GM08714 (cell line): ENCODE data around the gene AKT3.
"Not testable (repeated sequence)": the region's sequence is repeated elsewhere in the genome, so short reads cannot be mapped to it uniquely, and the experiment has no call there.

Source experiments
- H3K4me3 ChIP-seq: fragments of 200-500 bp; sonication (Bioruptor generic); 2 replicates; pipeline ENCODE4 v1.5.1; 2014; ENCODE audit warnings: mild to moderate bottlenecking, low read length, inconsistent platforms
- ZNF274 ChIP-seq: IDR thresholded peaks from 2 replicates; pipeline ENCODE4 v1.6.1; 2012; ENCODE audit warnings: mild to moderate bottlenecking, low read depth, low read length

AKT3 gene

GRCh38 chr1:243850202-243850451 is at the start of gene AKT3:
Gene AKT3 (minus strand): TSS chr1:243850243. CDS start chr1:243843170, 7,073 bp downstream.
- no peak for TF ChIP-seq ZNF274
- peak within 1 kb of the TSS; percentile 83 for H3K4me3 ChIP-seq

- H3K4me3 ChIP-seq: no peak overlapping the region
- TF ChIP-seq ZNF274: no peak
These were observed 48.2 kb upstream of the AKT3 start for GRCh38 chr1:243898278-243898677.

- no peak overlapping the region for H3K4me3 ChIP-seq
- no peak for TF ChIP-seq ZNF274
These were observed 46.3 kb upstream of the AKT3 start for GRCh38 chr1:243896313-243896712.

GRCh38 chr1:243892456-243892855 is 42.4 kb upstream of the AKT3 start:
- no peak overlapping the region for H3K4me3 ChIP-seq
- TF ChIP-seq ZNF274: no peak

DNA sequence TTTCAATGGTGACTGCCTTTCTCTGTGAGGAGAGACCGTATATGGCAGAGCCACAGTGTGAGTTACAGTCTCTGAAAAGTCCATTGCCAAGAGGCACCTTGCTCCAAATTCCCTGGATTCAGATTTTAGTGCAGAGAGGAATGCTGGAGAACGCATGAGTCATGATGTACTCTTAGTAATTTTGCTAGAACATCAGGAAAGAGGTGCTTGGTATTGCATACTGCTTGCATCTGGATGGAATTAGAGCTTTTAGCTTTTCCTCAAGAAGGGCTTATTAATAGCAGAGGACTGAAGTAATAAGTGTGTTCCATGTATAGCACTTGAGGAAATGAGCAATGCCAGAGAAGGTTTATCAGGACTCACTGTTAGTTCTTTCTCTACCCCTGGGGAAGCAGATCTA is 40.5 kb upstream of the AKT3 start:
- H3K4me3 ChIP-seq: no peak overlapping the region
- no peak for TF ChIP-seq ZNF274

DNA sequence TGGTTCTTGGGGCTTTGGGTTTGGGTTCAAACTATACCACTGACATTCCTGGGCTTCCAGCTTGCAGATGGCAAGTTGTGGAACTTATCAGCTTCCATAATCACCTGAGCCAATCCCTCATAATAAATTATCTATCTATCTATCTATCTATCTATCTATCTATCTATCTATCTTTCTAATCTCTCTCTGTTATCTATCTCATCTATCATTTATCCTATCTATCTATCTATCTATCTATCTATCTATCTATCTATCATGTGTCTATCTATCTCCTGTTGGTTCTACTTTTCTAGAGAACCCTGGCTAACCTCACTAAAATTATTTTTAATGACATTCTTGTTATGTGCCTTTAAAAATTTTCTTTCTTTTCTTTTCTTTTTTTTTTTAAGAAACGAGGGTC is 35.8 kb upstream of the AKT3 start:
- TF ChIP-seq ZNF274: no peak

DNA sequence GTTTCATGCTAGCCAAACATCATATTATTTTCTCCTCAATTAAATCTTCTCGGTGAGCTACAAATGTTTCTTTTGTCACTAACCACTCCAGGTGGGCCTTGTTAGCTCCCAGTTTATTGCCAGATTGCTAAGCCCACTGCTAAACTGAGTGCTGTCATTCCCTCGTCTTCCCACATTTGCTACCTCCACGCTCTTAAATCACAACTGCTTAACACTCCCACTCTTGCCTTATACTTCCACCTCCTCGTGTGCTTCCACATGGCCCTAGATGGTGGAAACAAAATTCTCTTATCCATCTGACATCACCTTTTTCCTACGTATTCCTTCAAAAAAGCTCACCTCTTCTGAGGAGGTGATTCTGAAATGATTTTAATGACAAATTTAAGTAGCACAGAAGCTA is 34.6 kb upstream of the AKT3 start:
- H3K4me3 ChIP-seq: no peak overlapping the region
- no peak for TF ChIP-seq ZNF274

More for the DNA sequence above, 35.8 kb upstream of the AKT3 start:
- H3K4me3 ChIP-seq: no peak overlapping the region

DNA sequence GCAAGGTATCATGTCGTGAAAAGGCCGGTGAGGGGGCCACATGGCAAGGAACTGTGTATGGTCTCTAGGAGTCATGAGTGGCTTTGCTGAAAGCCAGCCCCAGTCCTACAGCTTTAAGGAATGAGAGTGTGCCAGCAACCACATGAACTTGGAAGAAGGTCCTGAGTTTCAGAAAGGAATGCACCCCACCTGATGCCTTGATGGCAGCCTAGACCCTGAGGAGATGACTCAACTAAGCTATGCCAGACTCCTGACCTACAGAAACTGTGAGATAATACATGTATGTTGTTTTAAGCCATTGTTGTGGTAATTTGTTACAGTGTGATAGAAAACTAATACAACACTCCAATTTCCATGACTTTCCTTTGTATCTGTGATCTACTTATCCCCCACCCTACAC is 33.5 kb upstream of the AKT3 start:
- no peak for TF ChIP-seq ZNF274
- no peak overlapping the region for H3K4me3 ChIP-seq

DNA sequence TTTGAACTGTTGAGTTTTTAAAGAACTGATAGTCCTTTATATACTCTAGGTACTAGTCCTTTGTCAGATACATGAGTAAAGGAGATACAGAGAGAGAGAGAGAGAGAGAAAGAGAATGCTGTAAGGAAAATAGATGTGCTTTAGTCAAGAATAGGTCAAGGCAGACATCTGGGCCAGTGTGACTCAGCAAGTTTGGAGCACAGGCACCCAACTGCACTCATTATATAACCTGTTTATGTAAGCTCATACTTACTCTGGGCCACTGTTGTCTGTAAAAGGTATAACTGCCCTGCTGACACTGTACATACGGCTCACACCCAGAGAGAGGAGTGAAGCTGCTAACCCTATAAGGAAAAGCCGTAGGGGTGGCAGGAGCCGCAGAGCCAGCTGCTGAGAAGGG is 32.2 kb upstream of the AKT3 start:
- TF ChIP-seq ZNF274: no peak
- H3K4me3 ChIP-seq: no peak overlapping the region

DNA sequence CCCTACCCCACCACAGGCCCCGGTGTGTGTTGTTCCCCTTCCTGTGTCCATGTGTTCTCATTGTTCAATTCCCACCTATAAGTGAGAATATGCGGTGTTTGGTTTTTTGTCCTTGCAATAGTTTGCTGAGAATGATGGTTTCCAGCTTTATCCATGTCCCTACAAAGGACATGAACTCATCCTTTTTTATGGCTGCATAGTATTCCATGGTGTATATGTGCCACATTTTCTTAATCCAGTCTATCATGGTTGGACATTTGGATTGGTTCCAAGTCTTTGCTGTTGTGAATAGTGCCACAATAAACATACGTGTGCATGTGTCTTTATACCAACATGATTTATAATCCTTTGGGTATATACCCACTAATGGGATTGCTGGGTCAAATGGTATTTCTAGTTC is 27.0 kb upstream of the AKT3 start:
- not testable (repeated sequence) for H3K4me3 ChIP-seq

DNA sequence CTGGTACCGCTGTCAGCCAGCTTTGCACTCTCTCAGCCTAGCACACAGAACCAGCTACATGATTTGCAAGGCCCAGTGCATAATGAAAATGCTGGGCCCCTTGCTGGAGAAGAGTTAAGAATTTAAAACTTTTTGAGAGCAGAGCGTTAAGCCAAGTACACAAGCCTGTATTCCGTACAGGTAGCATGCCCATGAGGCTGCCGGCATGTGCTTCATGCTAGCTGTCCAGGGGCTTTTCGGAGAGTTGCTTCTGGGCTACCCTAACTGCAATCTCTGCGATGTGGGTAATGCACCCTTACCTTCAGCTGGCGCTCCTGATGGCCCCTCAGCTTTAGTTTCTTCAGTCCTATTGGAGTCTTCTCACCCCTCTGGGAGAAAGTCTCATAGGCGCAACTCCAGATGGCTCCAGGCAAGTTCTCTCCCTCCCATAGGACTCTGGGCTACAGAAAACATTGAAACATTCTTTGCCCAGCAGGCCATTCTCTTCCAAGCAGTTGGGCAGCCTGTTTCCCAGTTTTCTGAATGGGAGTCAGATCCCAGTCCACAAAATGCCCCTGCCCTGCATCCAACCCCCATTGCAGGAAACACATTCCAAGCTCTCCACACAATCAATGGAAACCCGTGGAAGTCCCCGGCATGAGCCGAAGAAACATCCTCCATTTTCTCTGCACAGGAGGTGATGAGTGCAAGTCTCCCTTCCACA is 5.7 kb upstream of the AKT3 start:
- TF ChIP-seq ZNF274: no peak
- H3K4me3 ChIP-seq: no peak overlapping the region

GRCh38 chr1:243851765-243852164 is 1.7 kb upstream of the AKT3 start:
- TF ChIP-seq ZNF274: no peak
- peak overlapping the region; percentile 67; the same call in 1 of the 2 replicates for H3K4me3 ChIP-seq

DNA sequence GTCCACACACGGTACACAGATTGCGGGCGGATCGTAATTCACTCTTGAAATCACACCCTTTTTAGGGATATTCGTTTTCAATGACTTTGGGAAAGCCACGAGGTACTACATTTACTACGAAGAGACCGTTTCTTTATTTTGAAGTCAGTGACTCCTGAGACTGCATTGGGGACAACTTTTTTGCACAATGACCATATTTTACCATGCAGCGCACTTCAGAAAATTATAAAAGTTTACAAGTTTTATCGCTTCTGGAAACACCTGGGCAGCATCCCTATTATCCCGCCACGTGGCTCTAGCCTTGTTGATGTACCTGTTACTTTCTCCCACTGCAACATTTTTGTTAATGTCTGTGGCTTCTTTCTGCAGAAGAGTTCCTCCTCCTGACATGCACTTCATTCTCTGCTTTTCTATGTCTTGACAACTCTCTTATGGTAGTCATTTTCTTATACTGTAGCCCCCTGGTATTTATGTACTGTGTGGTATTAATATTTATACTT is 1.3 kb upstream of the AKT3 start:
- peak overlapping the region; percentile 67 for H3K4me3 ChIP-seq
- TF ChIP-seq ZNF274: no peak

GRCh38 chr1:243850452-243851256 is 611 bp upstream of the AKT3 start:
- peak overlapping the region; percentile 67 for H3K4me3 ChIP-seq
- TF ChIP-seq ZNF274: no peak

GRCh38 chr1:243849421-243850201 is 432 bp downstream of the AKT3 start:
- H3K4me3 ChIP-seq: peak overlapping the region; percentile 83
- TF ChIP-seq ZNF274: no peak
